Neutrophil (primary cell): ENCODE results near the gene HMX1.

Source experiments
- H3K27ac ChIP-seq: fragments of 200-600 bp; sonication (generic); 2 replicates; pipeline ENCODE4 v1.5.1; 2016; ENCODE audit warnings: mild to moderate bottlenecking, moderate library complexity
- H3K27me3 ChIP-seq: fragments of 200-600 bp; sonication (generic); 2 replicates; pipeline ENCODE4 v1.6.0; 2016; ENCODE audit warnings: mild to moderate bottlenecking
- H3K36me3 ChIP-seq: fragments of 200-600 bp; sonication (generic); 2 replicates; pipeline ENCODE4 v1.5.1; 2017
- H3K4me1 ChIP-seq, 2 experiments: fragments of 200-600 bp in 1 of 2; sonication (generic) in 1 of 2; 1 replicate in 1 of 2; 2 replicates in 1 of 2; pipeline versions ENCODE4 v1.5.1 to v1.6.1; 2013 to 2016; ENCODE audit warnings: low read depth in 1 of 2, low read length in 1 of 2, mild to moderate bottlenecking in 1 of 2, moderate library complexity in 1 of 2; ENCODE audit not compliant: control insufficient read depth in 1 of 2, insufficient read depth in 1 of 2
- H3K4me3 ChIP-seq, 2 experiments: fragments of 200-600 bp in 1 of 2; sonication (generic) in 1 of 2; 1 replicate in 1 of 2; 2 replicates in 1 of 2; pipeline ENCODE4 v1.5.1; 2013 to 2016; ENCODE audit warnings: low read depth in 1 of 2, low read length in 1 of 2, mild to moderate bottlenecking in 1 of 2, moderate library complexity in 1 of 2
- H3K9me3 ChIP-seq: fragments of 200-600 bp; sonication (generic); 2 replicates; pipeline ENCODE4 v1.5.1; 2016
- TF ChIP-seq, protein P1 (sequence below): fragments of 200-600 bp; sonication (generic); IDR thresholded peaks from 2 replicates; pipeline ENCODE4 v1.5.1; 2016; ENCODE audit warnings: antibody characterized with exemption

The HMX1 gene

DNA sequence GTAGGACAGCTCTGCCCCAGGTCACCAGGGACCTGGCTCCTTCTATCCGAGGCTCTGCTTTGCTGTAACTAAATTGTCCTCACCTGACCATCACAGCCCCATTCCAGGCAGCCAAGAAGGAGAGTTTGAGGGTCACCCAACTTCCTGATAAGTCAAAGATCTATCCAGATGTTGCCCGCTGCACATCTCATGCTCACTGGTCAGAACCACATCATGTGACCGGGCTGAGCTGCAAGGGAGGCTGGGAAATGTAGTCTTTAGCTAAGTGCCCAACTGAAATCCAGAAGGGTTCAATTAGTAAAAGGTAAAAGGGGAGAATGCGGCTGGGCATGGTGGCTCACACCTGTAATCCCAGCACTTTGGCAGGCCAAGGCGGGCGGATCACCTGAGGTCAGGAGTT, 18.4 kb downstream of the HMX1 start:
- Histone ChIP-seq H3K27me3 (peaks cover 99% of the 10 kb centered on the region), H3K4me1 (peaks cover 18% of the 10 kb centered on the region in 2 experiments), H3K9me3 (no peaks in the 10 kb centered on the region), H3K27ac (no peak overlapping the region), H3K36me3 (no peaks in the 10 kb centered on the region), H3K4me3 (no peak overlapping the region)
- TF ChIP-seq, protein P1, sequence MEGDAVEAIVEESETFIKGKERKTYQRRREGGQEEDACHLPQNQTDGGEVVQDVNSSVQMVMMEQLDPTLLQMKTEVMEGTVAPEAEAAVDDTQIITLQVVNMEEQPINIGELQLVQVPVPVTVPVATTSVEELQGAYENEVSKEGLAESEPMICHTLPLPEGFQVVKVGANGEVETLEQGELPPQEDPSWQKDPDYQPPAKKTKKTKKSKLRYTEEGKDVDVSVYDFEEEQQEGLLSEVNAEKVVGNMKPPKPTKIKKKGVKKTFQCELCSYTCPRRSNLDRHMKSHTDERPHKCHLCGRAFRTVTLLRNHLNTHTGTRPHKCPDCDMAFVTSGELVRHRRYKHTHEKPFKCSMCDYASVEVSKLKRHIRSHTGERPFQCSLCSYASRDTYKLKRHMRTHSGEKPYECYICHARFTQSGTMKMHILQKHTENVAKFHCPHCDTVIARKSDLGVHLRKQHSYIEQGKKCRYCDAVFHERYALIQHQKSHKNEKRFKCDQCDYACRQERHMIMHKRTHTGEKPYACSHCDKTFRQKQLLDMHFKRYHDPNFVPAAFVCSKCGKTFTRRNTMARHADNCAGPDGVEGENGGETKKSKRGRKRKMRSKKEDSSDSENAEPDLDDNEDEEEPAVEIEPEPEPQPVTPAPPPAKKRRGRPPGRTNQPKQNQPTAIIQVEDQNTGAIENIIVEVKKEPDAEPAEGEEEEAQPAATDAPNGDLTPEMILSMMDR, result no peak

DNA sequence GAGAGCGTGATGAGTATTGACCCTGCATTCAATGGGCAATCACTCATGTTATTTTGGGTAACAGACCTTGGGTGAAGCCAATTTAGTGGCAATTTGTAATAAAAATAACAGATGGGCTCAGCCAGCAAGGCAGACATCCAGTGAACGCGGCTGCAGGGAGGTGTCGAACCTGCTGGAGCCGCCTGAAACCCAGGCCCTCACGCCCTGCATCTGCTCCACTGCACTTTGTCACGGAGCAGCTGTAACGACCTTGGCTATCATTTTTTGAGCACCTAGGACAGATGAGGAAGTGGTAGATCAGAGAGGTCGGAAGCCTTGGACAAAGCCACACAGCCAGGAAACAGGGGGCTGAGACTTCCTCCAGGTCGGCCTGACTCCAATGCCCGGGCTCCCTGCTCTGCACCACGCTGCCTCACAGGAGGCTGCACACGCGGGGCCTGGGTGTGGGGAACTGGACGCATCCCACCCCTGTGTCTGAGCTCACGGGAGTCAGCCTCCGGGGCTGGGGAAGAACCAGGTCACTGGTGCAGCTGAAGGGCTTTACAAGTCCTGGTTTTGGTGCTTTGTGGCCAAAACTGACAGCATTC, 19.4 kb downstream of the HMX1 start:
- H3K27ac ChIP-seq, result no peak overlapping the region
- no peaks in the 10 kb centered on the region for H3K36me3 ChIP-seq
- H3K4me3 ChIP-seq, result no peak overlapping the region
- H3K27me3 ChIP-seq, result peaks cover 99% of the 10 kb centered on the region
- H3K4me1 ChIP-seq, result peaks cover 8 to 9% of the 10 kb centered on the region in 2 experiments
- H3K9me3 ChIP-seq, result no peaks in the 10 kb centered on the region
- TF ChIP-seq, protein P1, result no peak

DNA sequence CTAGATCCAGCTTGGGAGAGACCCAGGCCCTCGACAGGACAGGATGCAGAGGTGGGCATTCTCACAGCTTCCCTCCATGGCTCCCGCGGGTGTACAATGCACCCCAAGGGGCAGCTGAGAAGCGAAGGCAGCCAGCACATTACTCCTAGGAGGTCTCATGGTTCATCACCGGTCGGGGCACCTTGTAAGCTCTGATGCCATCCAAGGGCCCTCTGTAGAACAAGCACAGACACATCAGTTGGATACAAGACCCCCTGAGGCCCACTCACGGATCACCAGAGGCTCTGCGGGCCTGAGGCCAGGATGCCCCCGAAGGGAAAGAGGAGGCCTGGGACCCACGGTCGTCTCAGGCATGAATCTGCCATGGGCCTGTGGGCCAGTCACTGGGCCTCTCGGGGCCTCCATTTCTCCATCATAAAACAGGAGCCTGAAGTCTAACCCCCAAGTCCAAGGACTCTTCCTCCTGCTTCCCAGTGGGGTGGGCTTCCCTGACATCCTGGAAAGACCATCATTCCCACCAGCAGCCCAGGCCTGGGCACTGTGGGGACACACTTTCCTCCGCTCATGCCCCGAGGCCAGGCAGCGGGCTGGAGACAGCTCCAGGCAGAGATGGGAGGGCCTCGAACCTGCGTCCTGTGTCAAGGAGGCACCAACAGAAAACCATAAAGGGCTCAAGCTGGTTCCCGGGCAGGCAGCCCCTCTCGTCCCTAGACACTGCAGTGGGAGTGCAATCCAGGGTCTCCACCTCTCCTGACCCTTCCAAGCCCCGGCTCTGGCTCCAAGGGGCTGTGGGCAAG, 20.1 kb downstream of the HMX1 start:
- Histone ChIP-seq H3K4me3 (no peak overlapping the region), H3K9me3 (no peaks in the 10 kb centered on the region), H3K4me1 (peaks cover under 1 to 2% of the 10 kb centered on the region in 2 experiments), H3K36me3 (no peaks in the 10 kb centered on the region), H3K27ac (no peak overlapping the region), H3K27me3 (peaks cover 99% of the 10 kb centered on the region)
- TF ChIP-seq, protein P1, result no peak

DNA sequence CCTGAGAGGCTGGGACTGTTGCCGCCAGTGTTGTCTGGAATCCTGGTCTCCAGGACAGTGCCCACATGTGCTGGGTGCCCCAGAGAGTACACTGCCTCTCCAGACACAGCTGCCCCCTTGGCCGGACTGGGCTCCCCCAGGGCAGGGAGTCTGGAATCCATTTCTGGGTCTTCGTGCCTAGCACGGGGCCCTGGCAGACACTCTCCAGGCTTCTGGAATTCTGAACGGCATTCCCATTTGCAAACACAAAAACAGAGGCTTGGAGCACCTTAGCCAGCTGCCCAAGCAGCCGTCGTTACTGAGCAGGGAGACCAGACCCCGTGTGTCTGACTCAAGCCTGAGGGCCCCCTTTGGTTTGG, 20.8 kb downstream of the HMX1 start:
- H3K4me3 ChIP-seq, result no peak overlapping the region
- TF ChIP-seq, protein P1, result no peak
- H3K9me3 ChIP-seq, result no peaks in the 10 kb centered on the region
- H3K4me1 ChIP-seq, result no peaks in the 10 kb centered on the region
- no peaks in the 10 kb centered on the region for H3K36me3 ChIP-seq
- peaks cover 99% of the 10 kb centered on the region for H3K27me3 ChIP-seq
- no peak overlapping the region for H3K27ac ChIP-seq

DNA sequence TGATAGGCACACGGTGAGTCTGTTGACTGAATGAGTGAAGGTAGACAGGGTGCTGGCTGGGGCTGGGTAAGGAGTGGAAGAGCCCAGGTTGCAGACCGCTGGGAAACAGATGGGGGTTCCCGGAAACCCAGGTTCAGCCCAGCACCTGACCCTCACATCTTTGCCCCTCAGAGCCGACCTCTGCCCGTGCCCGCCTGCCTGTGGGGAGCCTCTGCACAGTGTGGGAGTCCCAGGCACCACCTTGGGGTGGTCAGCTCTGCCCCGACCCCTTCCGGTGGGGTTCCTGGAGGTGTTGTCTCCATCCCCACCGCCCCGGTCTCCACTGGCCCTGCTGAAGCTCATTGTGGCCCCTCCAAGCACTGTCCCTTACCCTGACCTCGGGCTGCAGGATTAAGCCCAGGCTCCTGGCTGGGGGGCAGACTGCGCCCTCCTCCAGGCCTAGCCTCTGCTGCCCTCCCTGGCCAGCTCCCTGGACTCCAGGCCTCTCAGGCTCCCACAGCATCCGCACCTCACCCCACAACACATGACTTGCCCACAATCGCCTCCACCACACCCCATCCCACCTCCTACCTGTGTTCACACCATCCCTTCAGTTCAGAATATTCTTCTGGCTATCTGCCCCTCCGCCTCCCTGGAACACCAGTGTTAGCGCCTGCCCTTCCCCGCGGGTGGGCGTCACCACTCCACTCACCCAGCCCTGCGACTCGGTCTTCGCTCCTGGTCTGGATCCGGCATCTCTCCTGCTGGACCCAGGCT, 21.4 kb downstream of the HMX1 start:
- Histone ChIP-seq H3K9me3 (no peaks in the 10 kb centered on the region), H3K4me3 (no peak overlapping the region), H3K27me3 (peaks cover 99% of the 10 kb centered on the region), H3K27ac (no peak overlapping the region), H3K36me3 (no peaks in the 10 kb centered on the region), H3K4me1 (no peaks in the 10 kb centered on the region)
- TF ChIP-seq, protein P1, result no peak
